GM18511 (cell line): ENCODE data around the gene HMOX2.
A peak's percentile ranks its signal among the peaks of the same experiment; 100 is the strongest.

ENCODE experiments used
- ATAC-seq: cut with Tn5 transposase; IDR thresholded peaks from one replicate; pipeline ENCODE4 v1.9.1; 2021; ENCODE audit warnings: mild to moderate bottlenecking, moderate library complexity; ENCODE audit not compliant: unreplicated experiment

Gene HMOX2

DNA sequence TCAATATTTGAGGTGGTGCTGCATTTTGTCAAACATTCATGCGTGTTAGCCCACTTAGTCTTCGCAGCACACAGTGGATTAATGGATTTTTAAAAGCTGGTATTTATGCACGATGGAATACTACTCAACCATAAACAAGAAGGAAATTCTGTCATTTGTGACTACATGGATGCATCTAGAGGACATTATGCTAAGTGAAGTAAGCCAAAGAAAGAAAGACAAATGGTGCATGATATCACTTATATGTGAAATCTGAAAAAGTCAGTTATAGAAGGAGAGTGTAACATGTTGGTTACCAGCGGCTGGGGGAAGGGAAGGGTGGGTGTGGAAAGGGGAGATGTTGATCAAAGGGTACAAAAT, 23.0 kb downstream of the HMOX2 start:
- no peak for ATAC-seq

DNA sequence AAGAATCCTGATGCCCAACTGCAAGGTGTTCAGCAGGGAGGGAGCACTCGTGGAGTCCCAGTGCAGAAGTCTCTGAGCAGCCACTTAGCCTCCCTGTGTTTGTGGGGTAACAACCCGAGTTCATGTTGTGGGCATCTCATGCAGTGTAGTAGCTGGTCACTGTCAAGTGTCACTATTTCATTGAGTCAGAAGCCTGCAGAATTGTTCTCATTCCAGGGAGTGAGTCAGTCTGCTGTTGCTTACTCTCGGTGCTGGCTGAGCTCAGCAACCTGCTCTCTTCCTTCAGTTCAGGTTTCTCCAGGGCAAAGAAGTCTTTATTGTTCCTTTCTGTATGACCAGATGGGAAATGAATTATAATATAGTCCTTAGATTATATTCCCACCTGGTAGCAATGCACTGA, 24.1 kb downstream of the HMOX2 start:
- ATAC-seq = no peak

DNA sequence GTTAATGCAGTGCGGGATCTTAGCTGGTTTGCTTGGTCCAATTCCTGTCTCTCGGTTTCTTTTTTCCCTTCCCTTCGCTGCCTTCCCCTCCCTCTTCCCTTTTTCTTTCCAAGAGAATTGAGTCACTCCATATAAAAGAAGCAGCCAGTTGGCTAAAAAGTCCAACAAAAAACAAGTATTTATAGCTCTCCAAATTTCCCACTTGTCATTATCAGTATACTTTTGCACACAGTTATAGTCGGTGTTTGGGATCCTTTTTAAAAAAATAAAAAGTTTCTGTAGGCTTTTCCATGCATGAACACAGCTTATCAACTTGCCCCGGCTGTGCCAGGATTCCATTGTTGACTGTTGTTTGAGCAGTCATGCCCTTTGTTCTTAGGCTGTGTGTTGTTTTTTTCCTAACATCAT, 24.9 kb downstream of the HMOX2 start:
- no peak for ATAC-seq

DNA sequence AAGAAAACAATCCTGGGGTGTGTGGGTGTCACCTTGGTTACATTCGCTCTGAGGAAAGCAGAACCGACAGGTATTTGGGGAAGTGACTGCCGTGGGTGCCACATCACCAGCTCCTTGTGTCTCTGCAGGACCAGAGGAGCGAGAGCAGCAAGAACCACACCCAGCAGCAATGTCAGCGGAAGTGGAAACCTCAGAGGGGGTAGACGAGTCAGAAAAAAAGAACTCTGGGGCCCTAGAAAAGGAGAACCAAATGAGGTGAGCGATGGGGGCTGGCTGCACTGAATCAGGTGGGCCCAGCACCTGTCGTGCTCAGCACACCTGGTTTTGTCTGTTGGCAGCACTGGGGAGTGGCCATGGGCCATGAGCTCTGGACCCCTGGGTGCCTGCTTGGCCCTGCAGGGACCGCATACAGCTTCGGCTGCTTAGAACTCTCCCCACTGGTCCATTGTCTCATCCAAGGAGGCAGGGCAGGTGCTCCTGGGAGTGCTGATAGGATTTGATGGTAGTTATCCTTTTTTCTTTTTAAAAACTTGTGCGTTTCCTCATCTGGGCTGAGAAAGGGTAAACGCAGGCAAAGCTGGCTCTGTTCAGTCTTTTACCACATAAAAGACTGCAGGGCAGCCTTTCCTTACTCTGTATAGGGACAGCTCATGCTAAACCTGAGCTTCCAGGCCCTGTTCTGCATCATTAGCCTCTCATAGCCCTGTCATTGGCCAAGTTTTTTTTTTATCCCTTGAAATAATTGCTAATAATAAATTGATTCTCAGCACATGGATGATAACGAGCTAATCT, 29.4 kb downstream of the HMOX2 start:
- ATAC-seq = peak; percentile 89

DNA sequence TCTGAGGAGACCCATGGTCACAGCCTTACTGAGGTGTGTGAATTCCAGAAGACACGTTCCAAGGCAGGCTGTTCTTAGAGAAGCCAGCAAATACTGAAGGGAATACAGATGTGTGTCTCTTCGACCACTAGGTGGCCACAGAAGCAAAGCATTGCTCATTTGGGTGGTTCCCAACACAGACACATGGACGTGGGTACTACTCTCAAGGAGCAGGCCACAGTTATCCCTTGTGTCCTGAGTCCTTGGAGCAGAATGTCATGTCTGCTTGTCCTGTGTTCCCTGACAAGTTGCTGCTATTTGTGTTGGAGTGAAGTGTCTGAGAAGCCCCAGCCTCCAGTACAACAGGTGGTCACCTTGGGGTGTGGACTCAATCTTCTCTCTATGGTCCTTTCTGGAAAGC, 30.3 kb downstream of the HMOX2 start:
- peak; percentile 54 for ATAC-seq

DNA sequence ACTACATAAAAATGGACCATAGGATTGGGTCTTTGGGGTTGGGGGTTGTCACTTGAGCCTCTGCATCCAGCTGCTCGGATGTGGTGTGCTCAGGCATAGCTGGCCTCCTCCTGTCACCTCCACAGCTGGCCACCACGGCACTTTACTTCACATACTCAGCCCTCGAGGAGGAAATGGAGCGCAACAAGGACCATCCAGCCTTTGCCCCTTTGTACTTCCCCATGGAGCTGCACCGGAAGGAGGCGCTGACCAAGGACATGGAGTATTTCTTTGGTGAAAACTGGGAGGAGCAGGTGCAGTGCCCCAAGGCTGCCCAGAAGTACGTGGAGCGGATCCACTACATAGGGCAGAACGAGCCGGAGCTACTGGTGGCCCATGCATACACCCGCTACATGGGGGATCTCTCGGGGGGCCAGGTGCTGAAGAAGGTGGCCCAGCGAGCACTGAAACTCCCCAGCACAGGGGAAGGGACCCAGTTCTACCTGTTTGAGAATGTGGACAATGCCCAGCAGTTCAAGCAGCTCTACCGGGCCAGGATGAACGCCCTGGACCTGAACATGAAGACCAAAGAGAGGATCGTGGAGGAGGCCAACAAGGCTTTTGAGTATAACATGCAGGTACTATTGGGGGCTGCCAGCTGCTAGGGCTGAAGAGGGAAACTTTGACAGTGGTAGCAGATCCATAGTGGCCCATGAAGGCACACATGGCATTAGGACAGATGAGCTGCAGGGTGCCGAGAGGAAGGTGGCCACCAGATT, 31.6 kb downstream of the HMOX2 start:
- no peak for ATAC-seq

DNA sequence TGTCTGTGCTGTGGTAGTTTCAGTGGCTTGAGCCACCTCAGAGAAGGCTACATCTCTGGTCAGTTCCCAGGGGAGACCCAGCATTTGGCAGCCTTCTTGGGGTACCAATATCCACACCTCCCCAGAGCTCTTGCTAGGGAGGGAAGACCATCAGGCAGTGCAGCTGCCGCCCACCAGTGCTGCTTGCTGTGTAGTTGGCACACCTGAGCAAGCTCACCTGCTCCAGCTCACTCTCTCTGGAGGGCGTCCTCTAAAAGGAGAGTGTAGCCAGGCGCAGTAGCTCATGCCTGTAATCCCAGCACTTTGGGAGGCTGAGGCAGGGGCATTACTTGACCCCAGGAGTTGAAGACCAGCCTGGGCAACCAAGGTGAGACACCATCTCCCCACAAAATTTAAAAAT, 32.6 kb downstream of the HMOX2 start:
- no peak for ATAC-seq

DNA sequence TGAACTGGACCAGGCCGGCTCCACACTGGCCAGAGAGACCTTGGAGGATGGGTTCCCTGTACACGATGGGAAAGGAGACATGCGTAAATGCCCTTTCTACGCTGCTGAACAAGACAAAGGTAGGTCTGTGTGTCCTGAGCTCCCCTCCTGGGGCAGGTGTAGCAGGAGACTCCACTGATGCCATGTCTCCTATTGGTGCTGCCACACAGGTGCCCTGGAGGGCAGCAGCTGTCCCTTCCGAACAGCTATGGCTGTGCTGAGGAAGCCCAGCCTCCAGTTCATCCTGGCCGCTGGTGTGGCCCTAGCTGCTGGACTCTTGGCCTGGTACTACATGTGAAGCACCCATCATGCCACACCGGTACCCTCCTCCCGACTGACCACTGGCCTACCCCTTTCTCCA, 33.2 kb downstream of the HMOX2 start:
- no peak for ATAC-seq

DNA sequence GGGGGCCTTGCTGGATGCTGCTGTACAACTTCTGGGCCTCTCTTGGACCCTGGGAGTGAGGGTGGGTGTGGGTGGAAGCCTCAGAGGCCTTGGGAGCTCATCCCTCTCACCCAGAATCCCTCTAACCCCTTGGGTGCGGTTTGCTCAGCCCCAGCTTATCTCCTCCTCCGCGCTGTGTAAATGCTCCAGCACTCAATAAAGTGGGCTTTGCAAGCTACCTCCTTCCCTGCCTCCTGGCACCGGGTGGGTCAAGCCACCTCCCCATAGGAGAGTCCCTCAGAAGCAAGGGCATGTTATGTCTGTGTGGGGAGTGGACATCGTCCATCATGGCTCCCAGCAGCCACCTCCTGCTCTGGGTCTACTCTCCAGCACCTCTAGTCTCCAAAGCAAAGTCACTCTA, 33.9 kb downstream of the HMOX2 start:
- no peak for ATAC-seq

DNA sequence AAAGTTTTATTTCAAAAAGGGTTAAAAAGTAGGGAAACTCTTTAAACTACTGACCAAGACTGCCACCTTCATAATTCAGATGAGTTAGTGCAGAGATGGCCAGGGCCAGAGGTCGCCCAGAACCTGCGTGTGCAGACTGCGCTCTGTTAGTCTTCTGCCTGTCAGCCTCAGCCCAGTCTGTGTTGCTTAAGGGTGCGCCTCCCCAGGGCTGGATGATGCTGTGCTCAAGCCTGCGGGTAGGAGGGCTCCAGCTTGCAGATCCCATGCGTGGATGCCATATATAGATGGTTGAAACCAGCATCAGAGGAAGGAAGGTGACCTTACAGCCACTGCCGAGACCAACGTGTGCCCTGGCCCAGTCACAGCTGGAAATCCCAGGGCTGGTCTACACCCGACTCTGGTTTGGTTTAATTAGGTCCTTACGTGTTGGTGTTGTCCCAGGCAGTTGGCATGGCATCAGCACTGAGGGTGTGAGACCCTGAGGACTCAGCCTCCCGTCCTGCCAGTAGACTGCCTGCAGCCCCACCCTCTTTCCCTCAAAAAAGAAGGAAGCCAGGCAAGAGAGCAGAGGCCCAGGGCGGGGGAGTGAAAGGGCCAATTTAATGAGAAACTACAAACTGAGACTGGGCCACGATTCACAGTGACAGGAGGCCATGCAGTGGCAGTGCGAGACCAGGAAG, 34.7 kb downstream of the HMOX2 start:
- no peak for ATAC-seq

DNA sequence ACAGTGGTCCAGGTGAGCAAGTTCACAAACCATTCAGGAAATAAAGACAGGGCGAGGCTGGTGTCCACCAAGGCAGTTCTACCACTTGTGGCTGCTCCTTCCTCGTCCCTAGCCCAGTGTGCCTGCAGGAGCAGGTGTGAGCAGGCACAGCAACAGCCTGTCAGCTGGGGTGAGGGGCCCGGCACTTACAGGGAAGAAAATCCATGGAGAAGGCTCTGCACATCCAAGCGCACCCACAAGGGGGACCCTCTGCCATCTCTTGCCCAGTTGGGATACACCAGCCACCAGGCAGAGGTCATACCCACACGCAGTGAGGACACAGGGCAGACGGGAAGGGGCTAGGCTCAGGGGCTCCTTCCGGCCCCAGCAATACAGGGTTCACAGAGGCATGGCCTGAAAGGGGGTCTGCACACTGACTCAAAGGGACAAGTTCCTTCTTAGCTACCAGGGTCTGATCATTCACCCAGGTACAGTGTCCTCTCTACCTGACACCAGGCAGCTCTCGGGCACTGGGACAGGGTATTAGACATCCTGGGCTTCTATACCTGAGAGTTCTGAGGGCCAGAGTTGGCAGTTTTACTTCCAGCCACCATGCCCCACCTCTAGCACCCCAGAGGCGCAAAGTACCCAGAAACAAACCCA, 35.4 kb downstream of the HMOX2 start:
- no peak for ATAC-seq

DNA sequence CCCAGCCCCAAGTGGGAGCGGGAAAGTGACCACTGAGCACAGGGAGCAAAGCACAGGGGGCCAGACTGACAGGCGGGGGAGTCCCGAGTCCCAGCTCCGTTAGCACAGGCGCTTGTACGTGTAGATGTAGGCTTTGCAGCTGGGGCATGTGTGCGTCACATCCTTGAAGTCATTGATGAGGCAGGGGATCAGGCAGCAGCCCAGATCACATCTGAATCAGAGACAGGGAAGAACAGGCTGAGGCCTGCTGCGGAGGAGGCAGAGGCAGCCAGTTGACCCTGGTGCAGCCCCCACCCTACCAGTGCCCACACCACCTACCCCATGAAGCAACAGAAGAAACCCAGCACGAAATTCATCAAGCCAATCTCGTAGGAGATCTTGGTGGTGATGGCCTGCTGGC, 36.3 kb downstream of the HMOX2 start:
- ATAC-seq = no peak

DNA sequence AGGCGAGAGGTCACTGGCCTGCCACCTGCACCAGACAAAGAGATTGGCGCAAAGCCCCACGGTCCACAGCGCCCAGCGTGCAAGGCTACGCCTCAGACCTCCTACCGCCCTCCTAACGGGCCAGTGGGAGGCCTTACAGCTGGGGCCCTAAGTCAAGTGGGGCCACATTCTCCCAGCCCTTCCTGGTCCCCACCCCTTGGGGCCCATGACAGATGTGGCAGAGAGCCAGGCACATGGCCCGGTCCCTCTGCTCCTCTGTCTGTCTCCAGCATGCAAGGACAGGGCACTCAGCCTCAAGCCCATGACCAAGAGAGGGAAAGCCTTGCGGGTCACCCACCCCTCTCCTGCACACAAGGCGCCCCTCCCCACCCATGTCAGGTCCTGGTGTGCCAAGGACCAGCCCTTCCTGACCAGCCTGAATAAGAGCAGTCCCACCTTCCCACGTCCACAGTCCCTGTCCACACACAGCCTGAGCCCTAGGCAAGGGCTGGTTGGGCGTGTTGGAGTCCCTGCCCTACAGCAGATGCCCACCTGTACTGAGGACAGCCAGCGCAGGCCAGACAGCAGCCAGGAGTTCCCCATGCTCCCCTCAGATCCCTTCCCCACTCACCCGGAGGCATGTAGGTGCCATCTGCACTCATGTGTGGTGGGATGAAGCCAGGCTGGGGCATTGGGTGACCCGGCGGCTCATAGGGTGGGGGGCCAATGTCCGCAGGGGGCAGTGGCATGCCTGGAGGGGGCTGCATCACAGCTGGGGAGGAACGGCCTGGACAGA, 37.1 kb downstream of the HMOX2 start:
- ATAC-seq = no peak

DNA sequence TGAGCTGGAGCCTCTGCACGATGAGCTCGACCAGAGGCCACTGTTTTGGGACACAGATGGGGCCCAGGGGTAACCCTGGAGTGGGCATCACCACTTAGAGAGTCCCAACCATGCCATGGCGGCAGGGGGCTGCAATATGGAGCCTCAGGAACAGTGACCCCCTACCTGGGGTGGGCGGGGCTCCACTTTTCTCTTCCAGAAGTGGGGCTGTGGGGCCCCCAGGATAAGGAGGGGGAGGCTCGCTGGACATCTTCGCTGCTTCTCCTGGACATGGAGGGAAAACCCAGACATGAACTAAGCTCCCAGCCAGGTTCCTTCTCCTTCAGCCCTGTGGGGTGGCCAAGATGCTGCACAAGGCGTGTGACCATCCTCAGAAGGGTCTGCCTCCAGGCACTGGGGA, 37.7 kb downstream of the HMOX2 start:
- ATAC-seq = no peak

DNA sequence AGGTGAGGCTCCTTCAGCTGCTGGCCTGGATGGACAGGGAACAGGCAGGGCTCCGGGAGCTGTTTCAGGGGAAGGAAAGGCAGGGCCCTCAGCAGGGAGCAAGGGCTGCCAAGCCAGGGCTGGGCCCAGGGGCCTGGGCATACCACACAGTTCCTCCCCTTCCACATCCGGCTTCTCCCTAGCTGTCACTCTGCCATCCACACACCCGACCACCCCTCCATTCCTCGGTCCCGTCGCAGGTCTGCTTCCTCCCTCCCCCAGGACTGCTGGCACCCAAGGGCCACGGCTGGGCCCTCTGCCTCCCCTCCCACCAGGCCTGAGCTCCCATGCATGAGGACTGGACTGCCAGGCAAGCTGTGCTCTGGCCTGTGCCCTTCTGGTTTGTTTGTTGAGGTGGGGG, 38.4 kb downstream of the HMOX2 start:
- no peak for ATAC-seq

DNA sequence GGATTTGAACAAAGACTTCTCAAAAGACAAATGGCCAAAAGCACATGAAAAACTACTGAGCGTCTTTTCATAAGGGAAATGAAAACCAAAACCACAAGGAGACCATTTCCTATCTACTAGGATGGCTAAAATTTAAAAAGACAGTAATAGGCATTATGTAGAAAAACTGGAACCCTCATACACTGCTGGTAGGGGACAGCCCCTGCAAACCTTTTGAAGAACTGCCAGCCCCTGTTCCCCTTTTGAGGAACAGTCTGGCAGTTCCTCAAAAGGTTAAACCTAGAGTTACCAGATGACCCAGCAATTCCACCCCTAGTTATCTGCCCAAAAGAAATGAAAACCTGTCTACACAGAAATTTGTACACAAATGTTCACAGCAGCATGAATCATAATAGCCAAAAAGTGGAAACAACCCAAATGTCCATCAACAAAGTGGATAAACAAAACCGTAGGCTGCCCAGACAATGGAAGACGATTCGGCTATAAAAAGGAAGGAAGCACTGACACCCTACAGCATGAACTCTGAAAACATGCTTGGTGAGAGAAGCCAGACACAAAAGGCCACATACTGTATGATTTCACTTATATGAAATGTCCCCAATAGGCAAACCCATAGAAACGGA, 39.5 kb downstream of the HMOX2 start:
- peak; percentile 71 for ATAC-seq

DNA sequence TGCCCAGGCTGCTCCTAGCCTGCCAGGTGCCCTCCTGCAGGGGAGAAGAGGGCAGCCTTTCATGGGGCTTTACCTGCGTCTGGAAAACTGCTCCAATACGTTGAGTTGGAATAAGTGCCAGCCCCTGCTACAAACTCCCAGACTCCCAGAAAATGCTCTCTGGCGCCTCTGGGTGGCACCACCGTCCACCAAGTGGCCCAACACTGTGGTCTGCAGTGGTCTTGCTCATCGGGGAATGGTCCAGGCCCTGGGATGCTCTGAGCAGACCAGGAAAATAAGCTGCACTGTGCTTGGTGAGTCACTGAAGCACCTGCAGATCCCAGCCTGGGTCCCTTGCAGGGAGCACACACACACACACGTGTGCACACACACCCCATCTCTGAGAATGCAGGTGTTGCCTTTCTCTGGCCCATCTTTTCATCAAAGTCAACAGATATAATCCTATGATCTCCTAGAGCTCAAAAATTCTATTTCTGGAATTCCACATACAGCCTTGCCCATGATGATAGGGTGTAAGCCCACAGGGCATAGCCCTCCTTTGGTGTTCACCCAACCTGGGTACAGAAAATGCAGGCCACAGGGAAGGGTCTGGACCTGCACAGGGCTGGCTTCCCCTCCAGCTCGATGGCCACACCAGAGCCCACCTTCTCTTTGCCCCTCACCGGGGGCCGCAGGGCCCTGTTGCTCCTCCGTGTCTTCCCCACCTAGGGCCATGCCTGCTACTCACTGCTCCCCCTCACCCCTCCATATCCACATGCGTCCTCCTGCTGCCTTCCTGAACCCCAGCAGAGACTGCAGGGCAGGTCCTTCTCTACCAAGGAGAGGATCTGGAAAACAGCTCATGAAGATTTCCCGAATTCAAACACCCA, 41.8 kb downstream of the HMOX2 start:
- ATAC-seq = no peak

DNA sequence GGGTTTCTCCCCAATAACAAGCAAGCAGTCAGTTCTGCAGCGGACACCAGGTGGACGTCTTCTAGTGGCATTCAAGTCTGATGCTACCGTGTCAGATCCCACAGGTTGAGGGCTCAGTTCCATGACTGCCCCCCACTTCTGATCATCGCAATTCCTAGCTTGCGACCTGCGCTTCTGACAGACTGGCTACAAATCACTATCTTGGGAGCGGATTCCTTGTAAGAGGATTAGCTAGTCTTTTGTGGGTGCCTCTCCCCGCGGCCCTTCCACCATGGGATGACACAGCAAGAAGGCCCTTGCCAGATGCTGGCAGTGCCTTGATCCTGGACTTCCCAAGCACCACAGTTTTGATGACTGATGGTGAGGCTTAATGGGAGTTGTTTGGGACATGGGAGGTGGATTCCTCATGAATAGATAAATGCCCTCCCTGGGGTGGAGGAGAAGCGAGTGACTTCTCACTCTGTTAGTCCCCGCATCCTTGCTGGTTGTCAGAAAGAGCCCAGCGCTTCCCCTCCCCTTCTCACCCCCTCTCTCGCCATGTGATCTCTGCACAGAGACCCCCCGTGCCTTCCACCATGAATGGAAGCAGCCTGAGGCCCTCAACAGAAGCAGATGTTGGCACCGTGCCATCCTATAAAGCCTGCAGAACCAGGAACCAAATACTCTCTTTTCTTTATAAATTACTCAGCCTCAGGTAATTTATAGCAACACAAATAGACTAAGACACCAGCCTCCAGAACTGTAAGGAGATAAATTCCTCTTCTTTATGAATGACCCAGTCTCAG, 43.3 kb downstream of the HMOX2 start:
- no peak for ATAC-seq

DNA sequence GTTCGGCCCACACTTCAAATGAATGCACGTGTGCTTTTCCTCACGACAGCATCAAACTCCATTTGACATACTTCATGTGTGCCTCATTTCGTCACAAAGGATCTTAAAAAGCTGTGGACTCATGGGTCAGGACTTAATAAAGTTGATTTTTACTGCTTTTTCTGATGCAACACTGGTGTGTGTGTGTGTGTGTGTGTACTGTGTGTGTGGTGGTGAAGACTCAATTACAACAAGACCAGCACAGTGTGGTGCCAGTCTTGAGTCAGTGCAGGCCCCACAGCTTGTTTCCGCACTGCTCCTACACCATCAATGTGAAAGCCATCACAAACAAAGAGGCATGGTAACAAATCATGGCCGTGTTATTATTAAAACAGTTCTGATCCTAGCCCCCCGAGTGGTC, 44.7 kb downstream of the HMOX2 start:
- no peak for ATAC-seq
